Hematopoietic multipotent progenitor cell (in vitro differentiated cells): ENCODE results near the gene HMX2. TPM values are rescaled to one million over a fixed set of nuclear protein-coding genes. Genes with fewer than 3 reads are reported as not detected.

Experiments
- DNase-seq, 3 donors: peaks; one replicate each; pipeline ENCODE4 v3.0.0-alpha.2; 2011 to 2015; ENCODE audit warnings: low read depth in 2 of 3, low spot score in 2 of 3
- total RNA-seq: library from RNA; depleted of rRNA; stranded (reverse); fragments of >200 nt; gene quantifications from one replicate; pipeline ENCODE4 v1.2.3, GENCODE V29; 2012

HMX2 gene
- total RNA-seq, 1 donor, result not detected

GRCh38 chr10:123136806-123137642 lies 10.9 kb upstream of the HMX2 start:
- DNase-seq, result peak in 1 of 3 donors; percentile 41

GRCh38 chr10:123139165-123139520 lies 8.8 kb upstream of the HMX2 start:
- peak in 1 of 3 donors; percentile 21 for DNase-seq

- no peak for DNase-seq
These were observed 8.3 kb upstream of the HMX2 start for GRCh38 chr10:123139521-123140163.

DNA sequence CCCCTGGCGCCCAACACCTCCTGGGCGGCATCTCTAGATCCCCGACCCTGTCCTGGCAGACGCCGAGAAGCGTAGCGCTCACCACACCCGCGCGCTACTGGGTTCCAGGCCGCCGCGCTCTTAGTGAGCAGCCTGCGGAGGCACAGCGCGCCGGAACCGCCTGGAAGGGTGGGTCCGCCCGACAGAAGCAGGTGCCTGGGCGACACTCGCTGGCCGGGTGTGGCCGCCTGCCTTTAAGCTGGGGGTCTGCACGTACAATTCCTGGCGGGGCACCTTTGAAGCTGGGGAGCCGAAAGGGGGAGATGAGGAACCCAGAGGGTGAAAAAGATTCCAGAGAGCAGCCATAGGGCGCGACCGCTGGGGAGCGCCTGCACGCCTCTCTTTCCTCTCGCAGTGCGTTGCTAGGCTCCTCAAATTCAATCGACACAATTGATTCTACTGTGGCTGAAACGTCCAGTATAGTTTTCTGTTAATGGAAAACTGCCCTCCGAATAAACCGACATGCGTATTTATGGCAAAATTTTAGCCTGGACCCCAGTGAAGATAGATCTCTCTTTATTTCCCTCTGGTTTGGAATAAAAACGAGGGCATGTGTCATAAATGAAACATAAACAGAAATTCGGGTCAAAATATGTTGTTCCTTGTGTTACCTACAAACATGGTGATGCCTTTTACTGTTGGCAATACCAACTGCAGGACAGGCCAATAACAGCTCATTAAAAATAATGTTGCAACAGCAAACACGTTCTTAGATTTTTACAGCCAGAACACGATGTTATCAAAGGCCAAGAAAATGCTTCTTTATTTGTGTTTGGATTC lies 7.6 kb upstream of the HMX2 start:
- DNase-seq, result no peak

GRCh38 chr10:123140983-123141390 lies 6.9 kb upstream of the HMX2 start:
- no peak for DNase-seq

DNA sequence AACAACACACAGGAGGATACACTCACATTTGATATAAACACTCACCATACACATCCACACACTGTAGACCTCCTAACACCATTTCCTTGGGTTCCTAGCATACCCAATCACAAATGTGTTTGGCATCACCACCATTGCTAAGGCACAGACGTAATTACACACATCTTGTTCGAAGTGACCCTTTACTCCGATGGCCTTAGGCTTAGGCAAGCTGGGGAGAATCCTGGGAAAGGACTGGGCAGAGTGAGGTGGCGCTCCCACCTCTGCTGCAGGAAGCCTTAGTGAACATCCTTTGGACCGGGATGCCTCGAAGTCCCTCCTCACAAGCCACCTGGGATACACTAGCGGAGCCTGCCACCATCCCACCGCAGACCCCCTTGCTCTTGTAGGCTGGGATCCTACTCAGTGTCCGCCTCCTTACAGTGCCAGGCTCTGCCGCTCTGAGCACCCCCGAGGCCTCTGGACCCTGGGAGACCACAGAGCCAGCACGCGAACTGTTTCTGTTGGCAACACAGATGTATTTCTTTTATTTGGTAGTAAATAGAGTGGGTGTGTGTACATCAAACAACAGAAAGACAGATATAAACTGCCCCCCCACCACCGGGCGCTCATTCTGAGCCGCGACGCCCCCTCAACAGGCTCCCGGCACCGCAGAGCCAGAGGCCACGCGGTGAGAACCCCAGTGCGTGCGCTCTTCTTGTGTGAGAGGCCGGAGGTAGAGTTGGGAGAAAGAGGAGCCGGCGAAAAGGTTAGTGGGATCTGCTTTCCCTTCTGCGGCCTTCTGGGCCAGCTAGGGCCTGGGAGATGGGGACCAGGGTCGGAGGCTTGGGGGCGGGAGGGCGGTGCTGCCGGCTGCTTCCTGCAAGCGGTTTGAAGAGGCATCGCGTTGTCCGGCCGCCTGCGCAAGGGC lies 5.9 kb upstream of the HMX2 start:
- no peak for DNase-seq

DNA sequence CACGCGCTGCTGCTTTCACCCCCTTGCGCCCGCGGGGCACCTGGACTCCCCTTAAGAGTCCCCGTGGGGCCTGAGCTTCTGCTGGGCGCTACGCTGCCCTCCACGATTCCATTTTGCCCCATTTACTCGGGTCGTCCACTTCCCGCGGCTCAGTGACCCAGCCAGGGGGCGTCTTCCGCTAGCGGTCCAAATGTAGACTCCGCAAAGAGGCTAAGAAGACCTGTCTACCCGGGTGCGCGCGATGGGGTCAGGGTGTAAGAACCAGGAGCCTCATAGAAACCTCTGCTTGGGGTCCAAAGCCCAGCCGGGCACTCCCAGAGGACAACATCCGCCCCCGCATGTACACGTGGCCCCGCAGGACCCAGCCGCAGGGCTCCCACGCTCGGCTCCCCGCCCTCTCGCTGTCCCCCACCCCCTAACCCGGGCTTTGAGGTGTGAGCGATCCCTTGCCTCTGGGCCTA lies 5.2 kb upstream of the HMX2 start:
- no peak for DNase-seq

- DNase-seq, result no peak
These were observed 4.6 kb upstream of the HMX2 start for GRCh38 chr10:123143162-123143824.

- no peak for DNase-seq
These were observed 4.1 kb upstream of the HMX2 start for GRCh38 chr10:123143825-123144168.

GRCh38 chr10:123144697-123145541 lies 3.0 kb upstream of the HMX2 start:
- DNase-seq, result peak in 1 of 3 donors; percentile 24

- no peak for DNase-seq
These were observed 2.4 kb upstream of the HMX2 start for GRCh38 chr10:123145542-123146012.

DNA sequence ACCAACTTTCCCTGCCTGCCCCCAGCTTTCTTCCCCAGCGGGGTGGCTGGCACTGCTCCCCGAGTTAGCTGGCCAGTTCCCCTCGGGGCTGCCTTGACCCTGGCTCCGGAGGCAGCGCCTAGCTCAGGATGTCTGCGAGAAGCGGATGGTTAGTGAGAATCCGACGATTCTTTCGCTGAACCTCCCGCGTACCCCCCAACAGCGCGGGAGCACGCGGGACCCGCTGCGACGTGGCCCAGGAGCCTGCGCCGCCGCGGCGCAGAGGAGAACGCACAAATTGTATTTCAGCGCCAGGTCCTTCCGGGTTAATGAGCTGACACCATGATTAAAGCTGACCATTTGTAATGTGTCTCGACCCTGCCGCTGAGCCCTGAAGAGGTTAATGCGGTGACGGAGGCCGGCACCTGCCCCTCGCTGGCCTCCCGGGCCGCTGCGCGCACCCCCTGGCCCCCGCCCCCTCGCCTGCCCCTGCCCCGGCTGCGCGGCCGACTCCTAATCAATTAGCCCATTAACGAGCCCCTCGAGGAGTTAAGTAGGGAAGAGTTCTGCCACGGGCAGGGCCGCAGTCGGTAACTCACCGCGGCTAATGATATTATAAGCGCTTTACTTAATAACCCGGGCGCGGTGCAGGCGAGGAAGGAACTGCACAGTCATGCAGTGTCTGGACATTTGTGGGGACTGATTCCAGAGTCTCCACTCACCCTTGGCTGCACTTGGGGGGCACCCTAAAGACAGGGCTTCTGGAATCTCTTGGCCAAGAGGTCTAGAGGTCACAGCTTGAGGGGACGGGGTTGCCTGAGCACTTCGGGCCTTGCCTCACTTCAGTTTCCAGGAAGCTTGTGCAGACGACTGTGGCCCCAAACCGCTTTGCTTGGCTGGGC lies 1.7 kb upstream of the HMX2 start:
- DNase-seq, result peak in 1 of 3 donors; percentile 26

DNA sequence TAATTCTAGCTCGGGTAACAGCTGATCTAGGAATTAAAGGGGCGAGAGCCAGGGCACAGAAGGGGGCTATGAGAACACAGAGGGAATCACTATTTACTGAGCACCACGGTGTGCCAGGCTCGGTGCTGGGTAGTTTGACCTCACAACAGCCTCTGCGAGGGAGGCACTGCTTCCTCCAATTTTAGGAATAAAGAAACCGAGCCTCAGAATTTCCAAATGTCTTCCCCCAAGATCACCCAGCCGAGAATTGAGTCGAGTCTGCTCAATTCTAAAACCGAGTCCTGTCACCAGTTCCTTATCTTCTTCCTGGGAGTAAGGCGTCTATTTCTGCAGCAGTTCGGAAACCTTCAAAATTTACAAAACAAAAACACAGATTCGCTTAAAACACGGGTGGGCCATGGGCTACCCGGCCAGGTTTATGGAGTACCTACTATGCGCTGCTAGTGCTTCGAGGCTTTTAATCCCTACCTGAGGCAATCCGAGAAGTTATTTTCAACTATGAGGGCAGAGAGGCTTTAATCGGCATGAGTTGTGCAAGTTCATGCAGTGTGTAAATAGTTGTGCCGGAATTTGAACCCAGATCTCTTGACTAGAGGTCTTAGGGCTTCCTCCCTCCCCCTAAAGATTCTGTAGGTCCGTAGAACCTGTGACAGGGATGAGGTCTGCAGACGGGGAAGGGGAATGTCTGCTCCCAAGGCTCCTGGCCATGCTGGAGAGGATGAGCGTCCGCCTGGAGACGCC lies 872 bp upstream of the HMX2 start:
- DNase-seq, result no peak

DNA sequence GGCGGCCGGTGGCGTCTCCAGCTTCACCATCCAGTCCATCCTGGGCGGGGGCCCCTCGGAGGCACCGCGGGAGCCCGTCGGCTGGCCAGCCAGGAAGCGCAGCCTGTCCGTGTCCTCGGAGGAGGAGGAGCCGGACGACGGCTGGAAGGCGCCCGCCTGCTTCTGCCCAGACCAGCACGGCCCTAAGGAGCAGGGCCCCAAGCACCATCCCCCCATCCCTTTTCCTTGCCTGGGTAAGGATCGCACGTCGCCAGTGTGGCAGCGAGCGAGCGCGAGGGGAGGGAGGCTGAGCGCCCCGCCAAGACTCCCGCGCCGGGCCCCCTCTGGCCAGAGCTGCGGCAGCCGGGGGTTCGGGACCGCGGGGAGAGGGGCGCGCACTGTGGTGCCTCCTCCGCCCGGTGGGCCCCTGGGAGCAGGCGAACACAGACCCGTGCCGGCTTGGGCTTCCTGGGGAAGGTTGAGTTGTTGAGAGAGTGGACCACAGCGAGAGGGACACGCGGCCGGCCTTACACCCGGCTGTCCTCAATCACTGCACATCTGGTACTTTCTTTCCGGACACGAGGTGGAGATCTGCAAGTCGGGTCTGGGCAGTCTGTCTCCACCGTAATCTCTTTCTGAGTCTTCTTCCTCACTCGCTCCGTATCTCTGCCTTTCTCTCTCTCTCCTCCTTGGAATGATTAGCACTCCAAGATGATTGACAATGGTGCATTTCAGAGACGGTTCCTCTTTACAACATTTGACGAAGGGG lies 652 bp downstream of the HMX2 start:
- DNase-seq, result no peak

GRCh38 chr10:123149162-123149567 lies 1.2 kb downstream of the HMX2 start:
- no peak for DNase-seq

DNA sequence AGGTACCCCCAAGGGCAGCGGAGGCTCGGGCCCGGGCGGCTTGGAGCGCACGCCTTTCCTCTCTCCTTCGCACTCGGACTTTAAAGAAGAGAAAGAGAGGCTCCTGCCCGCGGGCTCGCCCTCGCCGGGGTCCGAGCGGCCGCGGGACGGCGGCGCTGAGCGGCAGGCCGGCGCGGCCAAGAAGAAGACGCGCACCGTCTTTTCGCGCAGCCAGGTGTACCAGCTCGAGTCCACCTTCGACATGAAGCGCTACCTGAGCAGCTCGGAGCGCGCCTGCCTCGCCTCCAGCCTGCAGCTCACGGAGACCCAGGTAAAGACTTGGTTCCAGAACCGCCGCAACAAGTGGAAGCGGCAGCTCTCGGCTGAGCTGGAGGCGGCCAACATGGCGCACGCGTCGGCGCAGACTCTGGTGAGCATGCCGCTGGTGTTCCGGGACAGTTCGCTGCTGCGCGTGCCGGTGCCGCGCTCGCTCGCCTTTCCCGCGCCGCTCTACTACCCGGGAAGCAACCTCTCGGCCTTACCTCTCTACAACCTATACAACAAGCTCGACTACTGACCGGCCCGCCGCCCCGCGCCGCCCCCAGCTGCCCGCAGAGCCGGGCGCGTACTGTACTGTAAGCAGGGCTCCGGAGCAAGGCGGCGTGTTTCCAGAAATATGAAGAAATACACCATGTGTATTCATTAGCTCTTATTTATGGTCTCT lies 1.8 kb downstream of the HMX2 start:
- peak in 1 of 3 donors; percentile 47 for DNase-seq
